Liver (tissue), 9 donors: ENCODE data around the gene CDK13. TPM values are rescaled to one million over a fixed set of nuclear protein-coding genes. Genes with fewer than 3 reads are reported as not detected.

ENCODE experiments used
- DNase-seq: peaks from one replicate; pipeline ENCODE4 v3.0.0-alpha.2; 2017; ENCODE audit warnings: low spot score
- H3K27ac ChIP-seq, 2 donors: one replicate each; pipeline ENCODE4 v1.7.0; 2013; ENCODE audit warnings: inconsistent platforms in 2 of 2, low read length in 2 of 2, control low read depth in 1 of 2, low read depth in 1 of 2, mild to moderate bottlenecking in 1 of 2
- H3K27me3 ChIP-seq, 4 donors: one replicate each; pipeline versions ENCODE4 v1.6.1 to v1.7.0; 2013; ENCODE audit warnings: low read length in 3 of 4, inconsistent platforms in 1 of 4, mild to moderate bottlenecking in 1 of 4, moderate library complexity in 1 of 4; ENCODE audit not compliant: control insufficient read depth in 4 of 4, insufficient read depth in 4 of 4
- H3K36me3 ChIP-seq, 4 donors: one replicate each; pipeline versions ENCODE4 v1.6.1 to v1.7.0; 2013; ENCODE audit warnings: low read length in 3 of 4, mild to moderate bottlenecking in 3 of 4, low read depth in 1 of 4, moderate library complexity in 1 of 4; ENCODE audit not compliant: control insufficient read depth in 4 of 4, insufficient read depth in 3 of 4
- H3K4me1 ChIP-seq, 4 donors: one replicate each; pipeline versions ENCODE4 v1.6.1 to v1.7.0; 2013; ENCODE audit warnings: low read length in 3 of 4, mild to moderate bottlenecking in 3 of 4, moderate library complexity in 1 of 4; ENCODE audit not compliant: control insufficient read depth in 4 of 4, insufficient read depth in 4 of 4
- H3K4me3 ChIP-seq, 3 donors: one replicate each; pipeline versions ENCODE4 v1.6.1 to v1.7.0; 2013; ENCODE audit warnings: low read length in 3 of 3, control low read depth in 1 of 3, low read depth in 1 of 3, mild to moderate bottlenecking in 1 of 3
- H3K9ac ChIP-seq, 2 donors: one replicate each; pipeline ENCODE4 v1.7.0; 2013; ENCODE audit warnings: low read length in 2 of 2, mild to moderate bottlenecking in 2 of 2, moderate library complexity in 2 of 2, control low read depth in 1 of 2, low read depth in 1 of 2
- H3K9me3 ChIP-seq, 4 donors: one replicate each; pipeline versions ENCODE4 v1.6.1 to v1.7.0; 2013; ENCODE audit warnings: low read length in 3 of 4; ENCODE audit not compliant: control insufficient read depth in 4 of 4
- CTCF ChIP-seq: fragments of 150-350 bp; IDR thresholded peaks from 2 replicates; pipeline ENCODE4 v1.5.1; 2017; ENCODE audit warnings: improper control_type of control experiment, low read depth, low read length; ENCODE audit not compliant: missing input control
- EGR1 ChIP-seq, 2 donors: IDR thresholded peaks; 2 replicates each; pipeline ENCODE4 v1.6.1; 2016 to 2018; ENCODE audit warnings: antibody characterized with exemption in 2 of 2, low read depth in 2 of 2
- FOXA1 ChIP-seq: IDR thresholded peaks from 2 replicates; pipeline ENCODE4 v1.6.1; 2016; ENCODE audit warnings: antibody characterized with exemption
- FOXA2 ChIP-seq: IDR thresholded peaks from 2 replicates; pipeline ENCODE4 v1.6.1; 2016; ENCODE audit warnings: antibody characterized with exemption
- GABPA ChIP-seq, 2 donors: IDR thresholded peaks in 1 of 2; conservative IDR thresholded peaks in 1 of 2; 2 replicates each; pipeline ENCODE4 v1.6.1; 2016; ENCODE audit warnings: antibody characterized with exemption in 2 of 2, mild to moderate bottlenecking in 1 of 2, moderate library complexity in 1 of 2
- HNF4A ChIP-seq, 2 donors: conservative IDR thresholded peaks; 2 replicates each; pipeline ENCODE4 v1.6.1; 2016; ENCODE audit warnings: antibody characterized with exemption in 2 of 2, mild to moderate bottlenecking in 2 of 2
- HNF4G ChIP-seq: IDR thresholded peaks from 2 replicates; pipeline ENCODE4 v1.6.1; 2016; ENCODE audit warnings: antibody characterized with exemption
- JUND ChIP-seq, 2 donors: IDR thresholded peaks; 2 replicates each; pipeline ENCODE4 v1.6.1; 2016; ENCODE audit warnings: antibody characterized with exemption in 2 of 2
- MAX ChIP-seq: IDR thresholded peaks from 2 replicates; pipeline ENCODE4 v1.6.1; 2016; ENCODE audit warnings: antibody characterized with exemption
- RAD21 ChIP-seq, 2 donors: IDR thresholded peaks; 2 replicates each; pipeline ENCODE4 v1.6.1; 2016; ENCODE audit warnings: antibody characterized with exemption in 2 of 2, mild to moderate bottlenecking in 2 of 2
- REST ChIP-seq: IDR thresholded peaks from 2 replicates; pipeline ENCODE4 v1.6.1; 2016; ENCODE audit warnings: antibody characterized with exemption, mild to moderate bottlenecking
- RXRA ChIP-seq, 2 donors: IDR thresholded peaks; 2 replicates each; pipeline ENCODE4 v1.6.1; 2017 to 2018; ENCODE audit warnings: antibody characterized with exemption in 2 of 2, mild to moderate bottlenecking in 1 of 2
- SP1 ChIP-seq: IDR thresholded peaks from 2 replicates; pipeline ENCODE4 v1.6.1; 2018; ENCODE audit warnings: antibody characterized with exemption, mild to moderate bottlenecking
- YY1 ChIP-seq: IDR thresholded peaks from 2 replicates; pipeline ENCODE4 v1.6.1; 2016; ENCODE audit warnings: antibody characterized with exemption, mild to moderate bottlenecking
- WGBS: extraction: QIAGEN DNeasy Blood & Tissue Kit; methylation state at CpG from one replicate; pipeline ENCODE4 v1.1.7; 2013; 5-methylcytosine and 5-hydroxymethylcytosine counted together
- polyA plus RNA-seq, 2 donors: library from polyadenylated mRNA; stranded (reverse) in 1 of 2; unstranded in 1 of 2; fragments of 200-250 nt in 1 of 2; fragments of >200 nt in 1 of 2; fragmentation: Nextera tagmentation in 1 of 2; extraction: Ambion mirVana in 1 of 2; gene quantifications; one replicate each; pipeline versions ENCODE4 v1.2.1 to v1.2.3, GENCODE V29; 2013 to 2015
- total RNA-seq, 2 donors: library from RNA; depleted of rRNA; stranded (reverse); fragments of >200 nt; gene quantifications; one replicate each; pipeline ENCODE4 v1.2.3, GENCODE V29; 2014
- donor health status: healthy.
- donor health status: healthy.
- donor health status: healthy.
- donor health status: healthy.
- donor health status: healthy.

The CDK13 gene
- total and polyA plus RNA-seq, 4 donors: 8.8 to 51.1 (median 23.2) TPM

- Histone ChIP-seq H3K27ac (no peak overlapping the region), H3K9me3 (no peaks in the 10 kb centered on the region), H3K4me1 (peaks cover 1 to 29% (median 22%) of the 10 kb centered on the region in 4 donors), H3K27me3 (no peaks in the 10 kb centered on the region), H3K36me3 (peaks cover 2 to 7% (median 4%) of the 10 kb centered on the region in 4 donors), H3K9ac (no peak overlapping the region), H3K4me3 (no peak overlapping the region)
- peak; percentile 36 for TF ChIP-seq YY1
- no peak for TF ChIP-seq FOXA1
- no peak for TF ChIP-seq REST
- TF ChIP-seq RXRA (IDR thresholded peaks at IDR 0.05): peak in 1 of 2 donors; percentile 12
- no peak for TF ChIP-seq CTCF
- no peak for TF ChIP-seq GABPA (IDR thresholded peaks at IDR 0.05 in 1 of 2, conservative IDR thresholded peaks at IDR 0.05 in 1 of 2)
- peak; percentile 16 to 36 for TF ChIP-seq HNF4A (conservative IDR thresholded peaks at IDR 0.05)
- DNase-seq: no peak
- 14% methylated on average over 4 of the region's 4 CpGs for WGBS
Measured at GRCh38 chr7:40015790-40016296, 65.8 kb downstream of the CDK13 start.

- 47% methylated on average over 4 of the region's 4 CpGs for WGBS
- Histone ChIP-seq H3K9me3 (no peaks in the 10 kb centered on the region), H3K36me3 (peaks cover 2 to 7% (median 4%) of the 10 kb centered on the region in 4 donors), H3K9ac (no peak overlapping the region), H3K27ac (no peak overlapping the region), H3K4me1 (peaks cover 1 to 29% (median 22%) of the 10 kb centered on the region in 4 donors), H3K27me3 (no peaks in the 10 kb centered on the region), H3K4me3 (no peak overlapping the region)
- peak in 1 of 2 donors; percentile 24 for TF ChIP-seq RAD21 (IDR thresholded peaks at IDR 0.05)
- peak; percentile 34 to 35 for TF ChIP-seq RXRA (IDR thresholded peaks at IDR 0.05)
- no peak for TF ChIP-seq EGR1 (IDR thresholded peaks at IDR 0.05; ENCODE audit: low read depth in 2 of 2)
- TF ChIP-seq MAX: no peak
- peak; percentile 13 for TF ChIP-seq REST
- TF ChIP-seq FOXA2: peak; percentile 79
- TF ChIP-seq GABPA (IDR thresholded peaks at IDR 0.05 in 1 of 2, conservative IDR thresholded peaks at IDR 0.05 in 1 of 2): no peak
- TF ChIP-seq FOXA1: peak; percentile 77
- TF ChIP-seq JUND (IDR thresholded peaks at IDR 0.05): no peak
- peak; percentile 11 for TF ChIP-seq YY1
- TF ChIP-seq HNF4A (conservative IDR thresholded peaks at IDR 0.05): peak; percentile 65 to 67
- TF ChIP-seq SP1: peak; percentile 27
- TF ChIP-seq HNF4G: peak; percentile 30
- DNase-seq: no peak
Measured at GRCh38 chr7:40019558-40019957, 69.5 kb downstream of the CDK13 start.
